H1 (cell line): ENCODE data around the gene WSCD1. TPM values are rescaled to one million over a fixed set of nuclear protein-coding genes. Genes with fewer than 3 reads are reported as not detected.

Experiments
- CTCF ChIA-PET: fragments of 300-600 bp; sonication (Branson Sonifier 250); formaldehyde crosslinking; loops from one replicate; lab custom pipeline; 2021; ENCODE audit not compliant: partially characterized antibody; lab: Charles Lee
- POLR2A ChIA-PET: fragments of 300-600 bp; sonication (Branson Sonifier 250); formaldehyde crosslinking; loops from one replicate; lab custom pipeline; 2021; ENCODE audit warnings: inconsistent platforms; ENCODE audit not compliant: partially characterized antibody; lab: Charles Lee
- DNase-seq, 2 experiments: peaks; one replicate each; pipeline versions ENCODE4 v3.0.0 to v3.0.0-alpha.2; 2010 to 2022; ENCODE audit warnings: low spot score in 2 of 2, low read depth in 1 of 2, mixed read lengths in 1 of 2
- FAIRE-seq: peaks from 2 replicates; lab custom pipeline; 2011; peaks lifted over from hg19 to GRCh38; lab: Jason Lieb, UNC
- H2AFZ ChIP-seq: 2 replicates; pipeline ENCODE4 v1.8.1; 2012; ENCODE audit warnings: low read length, inconsistent platforms
- H2AK5ac ChIP-seq: 2 replicates; pipeline ENCODE4 v1.6.1; 2013; ENCODE audit warnings: low read depth, low read length
- H2BK120ac ChIP-seq: replicated peaks from 2 replicates; pipeline ENCODE3; 2013; ENCODE audit warnings: low read depth, low read length, inconsistent platforms
- H2BK12ac ChIP-seq: 2 replicates; pipeline ENCODE4 v1.6.1; 2013; ENCODE audit warnings: low read depth, low read length
- H2BK15ac ChIP-seq: 2 replicates; pipeline ENCODE4 v1.6.1; 2013; ENCODE audit warnings: low read length
- H2BK20ac ChIP-seq: 2 replicates; pipeline ENCODE4 v1.6.1; 2013; ENCODE audit warnings: low read length
- H2BK5ac ChIP-seq: 2 replicates; pipeline ENCODE4 v1.6.1; 2013; ENCODE audit warnings: low read depth, low read length
- H3K14ac ChIP-seq: 2 replicates; pipeline ENCODE4 v1.6.1; 2013; ENCODE audit warnings: inconsistent platforms; ENCODE audit not compliant: insufficient read length
- H3K18ac ChIP-seq: 2 replicates; pipeline ENCODE4 v1.6.1; 2013; ENCODE audit warnings: low read length; ENCODE audit errors: extremely low read depth
- H3K23ac ChIP-seq: 2 replicates; pipeline ENCODE4 v1.6.1; 2013; ENCODE audit warnings: inconsistent platforms; ENCODE audit not compliant: insufficient read length
- H3K23me2 ChIP-seq: 2 replicates; pipeline ENCODE4 v1.6.1; 2013; ENCODE audit warnings: low read depth, low read length
- H3K27ac ChIP-seq: 2 replicates; pipeline ENCODE4 v1.6.1; 2011; ENCODE audit warnings: low read depth, low read length, inconsistent platforms
- H3K27me3 ChIP-seq, 4 experiments: replicated peaks in 1 of 4; 1 replicate in 1 of 4; 2 replicates in 3 of 4; pipeline versions ENCODE4 v1.6.1 to v1.8.1; 2011 to 2013; ENCODE audit warnings: low read length in 3 of 4, mild to moderate bottlenecking in 3 of 4, inconsistent platforms in 2 of 4, mixed read lengths in 2 of 4, moderate library complexity in 1 of 4; ENCODE audit not compliant: control insufficient read depth in 3 of 4, insufficient read depth in 3 of 4; ENCODE audit errors: extremely low read depth in 1 of 4
- H3K36me3 ChIP-seq, 4 experiments: 2 replicates each; pipeline versions ENCODE4 v1.6.1 to v1.8.1; 2011 to 2013; ENCODE audit warnings: mild to moderate bottlenecking in 4 of 4, low read length in 3 of 4, moderate library complexity in 2 of 4, control low read depth in 1 of 4, inconsistent platforms in 1 of 4; ENCODE audit not compliant: insufficient read depth in 4 of 4, control insufficient read depth in 2 of 4
- H3K4ac ChIP-seq: replicated peaks from 2 replicates; pipeline ENCODE3; 2013; ENCODE audit warnings: low read length, low read depth, mixed read lengths, inconsistent platforms; ENCODE audit not compliant: insufficient read length
- H3K4me1 ChIP-seq, 4 experiments: replicated peaks in 1 of 4; 1 replicate in 1 of 4; 2 replicates in 3 of 4; pipeline versions ENCODE4 v1.6.1 to v1.8.1; 2011 to 2013; ENCODE audit warnings: low read length in 3 of 4, inconsistent platforms in 2 of 4, mixed read lengths in 1 of 4; ENCODE audit not compliant: insufficient read depth in 4 of 4, control insufficient read depth in 3 of 4
- H3K4me2 ChIP-seq, 2 experiments: 2 replicates each; pipeline versions ENCODE4 v1.6.1 to v1.8.1; 2011 to 2013; ENCODE audit warnings: low read depth in 2 of 2, low read length in 2 of 2, control low read depth in 1 of 2, inconsistent platforms in 1 of 2, mild to moderate bottlenecking in 1 of 2; ENCODE audit not compliant: insufficient read depth in 1 of 2
- H3K4me3 ChIP-seq, 4 experiments: fragments of 200-600, 300-600 bp in 1 of 4; sonication (generic), shearing (Covaris generic), sonication (Bioruptor Twin) in 1 of 4; 2 replicates each; pipeline versions ENCODE4 v1.5.1 to v1.8.1; 2011 to 2016; ENCODE audit warnings: low read length in 4 of 4, low read depth in 3 of 4, control low read depth in 2 of 4, inconsistent platforms in 2 of 4, mild to moderate bottlenecking in 2 of 4, mixed read lengths in 1 of 4, moderate library complexity in 1 of 4; ENCODE audit not compliant: insufficient read depth in 2 of 4; ENCODE audit errors: extremely low read depth in 1 of 4
- H3K56ac ChIP-seq: replicated peaks from 2 replicates; pipeline ENCODE3; 2013; ENCODE audit warnings: low read depth, mild to moderate bottlenecking, mixed read lengths, low read length, inconsistent platforms; ENCODE audit not compliant: insufficient read length
- H3K79me1 ChIP-seq: 2 replicates; pipeline ENCODE4 v1.6.1; 2013; ENCODE audit warnings: low read depth, low read length, control low read depth
- H3K79me2 ChIP-seq, 2 experiments: 2 replicates each; pipeline versions ENCODE4 v1.6.1 to v1.8.1; 2012 to 2013; ENCODE audit warnings: low read length in 2 of 2, mild to moderate bottlenecking in 2 of 2, inconsistent platforms in 1 of 2; ENCODE audit not compliant: insufficient read depth in 2 of 2, control insufficient read depth in 1 of 2
- H3K9ac ChIP-seq, 4 experiments: replicated peaks in 1 of 4; 1 replicate in 1 of 4; 2 replicates in 3 of 4; pipeline versions ENCODE4 v1.6.1 to v1.8.1; 2011 to 2013; ENCODE audit warnings: low read depth in 3 of 4, low read length in 3 of 4, control low read depth in 2 of 4, mild to moderate bottlenecking in 2 of 4, moderate library complexity in 2 of 4, inconsistent platforms in 1 of 4; ENCODE audit errors: extremely low read depth in 1 of 4
- H3K9me3 ChIP-seq, 2 experiments: 2 replicates each; pipeline versions ENCODE4 v1.6.1 to v1.8.1; 2012 to 2013; ENCODE audit warnings: mild to moderate bottlenecking in 2 of 2, moderate library complexity in 2 of 2, control low read depth in 1 of 2, inconsistent platforms in 1 of 2, low read depth in 1 of 2, low read length in 1 of 2, mixed read lengths in 1 of 2; ENCODE audit not compliant: insufficient read depth in 2 of 2
- H4K20me1 ChIP-seq, 2 experiments: replicated peaks in 1 of 2; 2 replicates each; pipeline versions ENCODE3 to v1.8.1; 2011 to 2013; ENCODE audit warnings: inconsistent platforms in 2 of 2, low read length in 2 of 2, mild to moderate bottlenecking in 1 of 2; ENCODE audit not compliant: insufficient read depth in 2 of 2, control insufficient read depth in 1 of 2
- H4K5ac ChIP-seq: 2 replicates; pipeline ENCODE4 v1.6.1; 2013; ENCODE audit warnings: low read length, low read depth, mixed read lengths, inconsistent platforms; ENCODE audit not compliant: insufficient read length
- H4K8ac ChIP-seq: 2 replicates; pipeline ENCODE4 v1.8.0; 2013; ENCODE audit warnings: mild to moderate bottlenecking, moderate library complexity, low read length, inconsistent platforms; ENCODE audit not compliant: insufficient read depth; ENCODE audit errors: extremely low read depth
- H4K91ac ChIP-seq: replicated peaks from 2 replicates; pipeline ENCODE3; 2013; ENCODE audit warnings: low read length, mixed read lengths, inconsistent platforms; ENCODE audit not compliant: insufficient read length
- BACH1 ChIP-seq: IDR thresholded peaks from 2 replicates; pipeline ENCODE4 v1.6.1; 2012; ENCODE audit warnings: low read length, improper control_type of control experiment
- GABPA ChIP-seq: IDR thresholded peaks from 2 replicates; pipeline ENCODE4 v1.6.1; 2011; ENCODE audit warnings: mild to moderate bottlenecking, low read length, moderate library complexity, borderline replicate concordance; ENCODE audit not compliant: insufficient read depth
- GTF2F1 ChIP-seq: IDR thresholded peaks from 2 replicates; pipeline ENCODE4 v1.6.1; 2012; ENCODE audit warnings: low read depth, low read length, improper control_type of control experiment, borderline replicate concordance
- MAFK ChIP-seq: IDR thresholded peaks from 2 replicates; pipeline ENCODE4 v1.6.1; 2012; ENCODE audit warnings: low read depth, mild to moderate bottlenecking, improper control_type of control experiment, low read length
- MAX ChIP-seq: IDR thresholded peaks from 2 replicates; pipeline ENCODE4 v1.6.1; 2012; ENCODE audit warnings: inconsistent platforms
- PHF8 ChIP-seq: fragments of 200-600 bp; sonication (generic); conservative IDR thresholded peaks from 2 replicates; pipeline ENCODE4 v1.7.1; 2012; ENCODE audit warnings: low read depth, mild to moderate bottlenecking, inconsistent platforms, low read length, moderate library complexity
- POLR2A ChIP-seq, 2 experiments: IDR thresholded peaks; 1 replicate in 1 of 2; 2 replicates in 1 of 2; pipeline ENCODE4 v1.6.1; 2011; ENCODE audit warnings: low read depth in 2 of 2, low read length in 2 of 2, mild to moderate bottlenecking in 2 of 2; ENCODE audit errors: control extremely low read depth in 1 of 2
- RFX5 ChIP-seq: IDR thresholded peaks from 2 replicates; pipeline ENCODE4 v1.6.1; 2011; ENCODE audit warnings: low read depth, low read length, improper control_type of control experiment, borderline replicate concordance
- SAP30 ChIP-seq: fragments of 300-600 bp; sonication (generic); IDR thresholded peaks from 2 replicates; pipeline ENCODE4 v1.7.1; 2012; ENCODE audit warnings: low read length, moderate library complexity, mild to moderate bottlenecking, inconsistent platforms; ENCODE audit not compliant: insufficient read depth, insufficient replicate concordance
- SIRT6 ChIP-seq: IDR thresholded peaks from one replicate; pipeline ENCODE4 v1.7.1; 2012; ENCODE audit warnings: low read length, inconsistent platforms
- TEAD4 ChIP-seq: IDR thresholded peaks from 2 replicates; pipeline ENCODE4 v1.6.1; 2012; ENCODE audit warnings: low read depth, low read length, inconsistent platforms, mixed read lengths
- WGBS, 2 experiments: shearing (Covaris generic) in 1 of 2; methylation state at CpG; one replicate each; pipeline versions ENCODE4 v1.1.6 to v1.1.7; 2013 to 2015; ENCODE audit warnings: low lambda C conversion rate in 2 of 2, mixed read lengths in 2 of 2, inconsistent platforms in 1 of 2, low coverage in 1 of 2, missing lambda C conversion rate in 1 of 2; ENCODE audit not compliant: insufficient replicate concordance in 2 of 2, insufficient coverage in 1 of 2, insufficient read length in 1 of 2; ENCODE audit errors: extremely low coverage in 1 of 2, missing lambda C conversion rate in 1 of 2; 5-methylcytosine and 5-hydroxymethylcytosine counted together
- polyA plus RNA-seq, 7 experiments: library from polyadenylated mRNA; depleted of rRNA in 3 of 7; stranded (reverse) in 5 of 7; unstranded in 2 of 7; fragments of >200 nt in 5 of 7; fragments of 200-250 nt in 2 of 7; gene quantifications; 1 replicate in 5 of 7; 2 replicates in 1 of 7; 4 replicates in 1 of 7; pipeline versions ENCODE4 v1.2.1 to v1.2.3, GENCODE V29; 2011 to 2013; ENCODE audit warnings: missing spikeins in 2 of 7, mixed read lengths in 2 of 7
- total RNA-seq: library from RNA; stranded (reverse); fragmentation: NEBNext Ultra II Directional; extraction: Animal tissue kit (Norgen Biotek cat#: 25700); gene quantifications from 2 replicates; pipeline ENCODE4 v1.2.1, GENCODE V29; 2021

WSCD1 gene
- total and polyA plus RNA-seq, 2 of the 8 experiments (the other 6 are each of a cell fraction or from before 2014, with no cell fraction given) = 21.9 to 39.0 TPM

GRCh38 chr17:6135996-6136395 lies 65.8 kb downstream of the WSCD1 start:
- WGBS, 2 experiments = 91% methylated on average over 8 of the region's 8 CpGs; no CpG with 5 or more reads in 1 of the 2 experiments
- Histone ChIP-seq H2BK5ac (no peak overlapping the region), H4K91ac (no peak overlapping the region), H3K23me2 (peaks cover 2% of the 10 kb centered on the region), H3K79me1 (no peaks in the 10 kb centered on the region), H3K56ac (no peak overlapping the region), H4K5ac (no peak overlapping the region), H2BK15ac (no peak overlapping the region), H4K8ac (no peak overlapping the region), H2BK20ac (no peak overlapping the region), H2AFZ (no peak overlapping the region), H4K20me1 (no peaks in the 10 kb centered on the region), H3K9ac (no peak overlapping the region), H3K18ac (no peak overlapping the region), H3K14ac (no peak overlapping the region), H2BK12ac (0 out of 2 replicates have a peak overlapping the region, but pooled peaks have one; percentile 30), H3K4me3 (no peak overlapping the region), H3K79me2 (no peaks in the 10 kb centered on the region), H3K4me2 (no peak overlapping the region), H2AK5ac (no peak overlapping the region), H3K23ac (no peak overlapping the region), H3K27me3 (no peaks in the 10 kb centered on the region)
- no peak for DNase-seq
- POLR2A ChIA-PET = no interaction called here
- no peak for TF ChIP-seq GTF2F1
- TF ChIP-seq POLR2A (IDR thresholded peaks at IDR 0.05; ENCODE audit: control extremely low read depth in 1 of 2, low read depth in 2 of 2, low read length in 2 of 2) = no peak
- no peak for TF ChIP-seq RFX5
- no peak for TF ChIP-seq MAFK
- TF ChIP-seq SAP30 = no peak
- no peak for TF ChIP-seq MAX
- TF ChIP-seq BACH1 = no peak
- TF ChIP-seq TEAD4 = no peak
- no peak for TF ChIP-seq PHF8
- no peak for TF ChIP-seq SIRT6
- no peak for TF ChIP-seq GABPA
- TF ChIP-seq, all 59 proteins: peak for 0
- no peak overlapping the region for H3K4ac ChIP-seq
- H3K36me3 ChIP-seq = no peaks in the 10 kb centered on the region
- H3K27ac ChIP-seq = no peak overlapping the region
- CTCF ChIA-PET = interaction anchor here (1.3 kb wide), 1 partner anchor 12 kb away, joined by 3 read pairs; no protein-coding TSS in a partner anchor
- H3K4me1 ChIP-seq = peaks cover 0 to 20% (median 15%) of the 10 kb centered on the region in 4 experiments; a peak in 6 of 7 replicates
- no peak overlapping the region for H2BK120ac ChIP-seq
- H3K9me3 ChIP-seq = no peaks in the 10 kb centered on the region
- no peak for FAIRE-seq
